HFFc6 (cell line): ENCODE data around the gene MAPK8IP1. TPM values are rescaled to one million over a fixed set of nuclear protein-coding genes. Genes with fewer than 3 reads are reported as not detected.
A peak's percentile ranks its signal among the peaks of the same experiment; 100 is the strongest.

Experiments used
- DNase-seq: peaks from one replicate; pipeline ENCODE4 v3.0.0-alpha.2; 2018
- H3K27ac Mint-ChIP-seq: 2 replicates; pipeline ENCODE4 v1.8.0; 2020; ENCODE audit warnings: mild to moderate bottlenecking, mixed read lengths
- H3K27me3 Mint-ChIP-seq: 2 replicates; pipeline ENCODE4 v1.8.0; 2021; ENCODE audit warnings: mild to moderate bottlenecking, moderate library complexity, mixed read lengths; ENCODE audit not compliant: insufficient read depth
- H3K36me3 Mint-ChIP-seq: 2 replicates; pipeline ENCODE4 v1.8.0; 2021; ENCODE audit warnings: low read depth, mixed read lengths
- H3K4me1 Mint-ChIP-seq: 2 replicates; pipeline ENCODE4 v1.8.0; 2020; ENCODE audit warnings: low read depth, mixed read lengths
- H3K4me3 Mint-ChIP-seq: 2 replicates; pipeline ENCODE4 v1.8.0; 2020; ENCODE audit warnings: mild to moderate bottlenecking, moderate library complexity, mixed read lengths
- H3K9me3 Mint-ChIP-seq: 2 replicates; pipeline ENCODE4 v1.8.0; 2020; ENCODE audit warnings: mild to moderate bottlenecking, mixed read lengths
- CTCF ChIP-seq: fragments of 200-600 bp; sonication (generic); IDR thresholded peaks from 2 replicates; pipeline ENCODE4 v1.5.0; 2021; ENCODE audit warnings: antibody characterized with exemption, mild to moderate bottlenecking
- total RNA-seq, 6 experiments: library from RNA; stranded (reverse); fragmentation: NEBNext Ultra II Directional; extraction: Animal tissue kit (Norgen Biotek cat#: 25700); gene quantifications; 2 replicates in 1 of 6; 3 replicates in 5 of 6; pipeline ENCODE4 v1.2.3, GENCODE V29; 2021

Gene MAPK8IP1
- total RNA-seq, 6 experiments from 2014 or later, result 7.4 to 10.0 (median 8.7) TPM

GRCh38 chr11:45894555-45895247 is 9.2 kb downstream of the MAPK8IP1 start:
- H3K4me1 Mint-ChIP-seq, result no peaks in the 10 kb centered on the region
- H3K27ac Mint-ChIP-seq, result no peak overlapping the region
- H3K27me3 Mint-ChIP-seq, result peaks cover 36% of the 10 kb centered on the region
- no peak for DNase-seq
- TF ChIP-seq CTCF, result no peak
- H3K4me3 Mint-ChIP-seq, result no peak overlapping the region
- H3K36me3 Mint-ChIP-seq, result no peaks in the 10 kb centered on the region
- H3K9me3 Mint-ChIP-seq, result no peaks in the 10 kb centered on the region

GRCh38 chr11:45895553-45896259 is 10.3 kb downstream of the MAPK8IP1 start:
- peaks cover 4% of the 10 kb centered on the region for H3K4me1 Mint-ChIP-seq
- H3K4me3 Mint-ChIP-seq, result no peak overlapping the region
- no peak for DNase-seq
- TF ChIP-seq CTCF, result no peak
- no peaks in the 10 kb centered on the region for H3K36me3 Mint-ChIP-seq
- no peaks in the 10 kb centered on the region for H3K9me3 Mint-ChIP-seq
- H3K27ac Mint-ChIP-seq, result no peak overlapping the region
- H3K27me3 Mint-ChIP-seq, result peaks cover 34% of the 10 kb centered on the region

GRCh38 chr11:45896422-45896984 is 11.1 kb downstream of the MAPK8IP1 start:
- no peak for TF ChIP-seq CTCF
- H3K27me3 Mint-ChIP-seq, result peaks cover 31% of the 10 kb centered on the region
- peaks cover 6% of the 10 kb centered on the region for H3K4me1 Mint-ChIP-seq
- no peaks in the 10 kb centered on the region for H3K36me3 Mint-ChIP-seq
- no peaks in the 10 kb centered on the region for H3K9me3 Mint-ChIP-seq
- H3K27ac Mint-ChIP-seq, result no peak overlapping the region
- DNase-seq, result no peak
- H3K4me3 Mint-ChIP-seq, result no peak overlapping the region

GRCh38 chr11:45897556-45897955 is 12.1 kb downstream of the MAPK8IP1 start:
- no peak overlapping the region for H3K27ac Mint-ChIP-seq

GRCh38 chr11:45899086-45899447 is 13.6 kb downstream of the MAPK8IP1 start:
- H3K4me1 Mint-ChIP-seq, result peaks cover 6% of the 10 kb centered on the region
- peak overlapping the region; percentile 76; the same call in 1 of the 2 replicates for H3K4me3 Mint-ChIP-seq
- TF ChIP-seq CTCF, result no peak
- DNase-seq, result no peak
- H3K36me3 Mint-ChIP-seq, result no peaks in the 10 kb centered on the region
- peak overlapping the region; percentile 80 for H3K27ac Mint-ChIP-seq
- peaks cover 14% of the 10 kb centered on the region for H3K27me3 Mint-ChIP-seq
- no peaks in the 10 kb centered on the region for H3K9me3 Mint-ChIP-seq

More at GRCh38 chr11:45897556-45897955, 12.1 kb downstream of the MAPK8IP1 start:
- H3K9me3 Mint-ChIP-seq, result no peaks in the 10 kb centered on the region
- no peak for TF ChIP-seq CTCF
- no peak overlapping the region for H3K4me3 Mint-ChIP-seq
- peaks cover 6% of the 10 kb centered on the region for H3K4me1 Mint-ChIP-seq
- H3K36me3 Mint-ChIP-seq, result no peaks in the 10 kb centered on the region
- no peak for DNase-seq
- H3K27me3 Mint-ChIP-seq, result peaks cover 26% of the 10 kb centered on the region
